Stimulated activated CD4-positive, alpha-beta T cell treated with anti-CD3 and anti-CD28 coated beads, TNF-alpha, amount 100 ng/mL, for 1 hour (primary cell): ENCODE results near the gene UBE4B.
"Not testable (repeated sequence)": the region's sequence is repeated elsewhere in the genome, so short reads cannot be mapped to it uniquely, and the experiment has no call there.

Source experiments
- DNase-seq, 3 donors: peaks; one replicate each; pipeline ENCODE4 v3.0.0-alpha.2; 2020; ENCODE audit warnings: low read depth in 3 of 3, low spot score in 1 of 3

Gene UBE4B

DNA sequence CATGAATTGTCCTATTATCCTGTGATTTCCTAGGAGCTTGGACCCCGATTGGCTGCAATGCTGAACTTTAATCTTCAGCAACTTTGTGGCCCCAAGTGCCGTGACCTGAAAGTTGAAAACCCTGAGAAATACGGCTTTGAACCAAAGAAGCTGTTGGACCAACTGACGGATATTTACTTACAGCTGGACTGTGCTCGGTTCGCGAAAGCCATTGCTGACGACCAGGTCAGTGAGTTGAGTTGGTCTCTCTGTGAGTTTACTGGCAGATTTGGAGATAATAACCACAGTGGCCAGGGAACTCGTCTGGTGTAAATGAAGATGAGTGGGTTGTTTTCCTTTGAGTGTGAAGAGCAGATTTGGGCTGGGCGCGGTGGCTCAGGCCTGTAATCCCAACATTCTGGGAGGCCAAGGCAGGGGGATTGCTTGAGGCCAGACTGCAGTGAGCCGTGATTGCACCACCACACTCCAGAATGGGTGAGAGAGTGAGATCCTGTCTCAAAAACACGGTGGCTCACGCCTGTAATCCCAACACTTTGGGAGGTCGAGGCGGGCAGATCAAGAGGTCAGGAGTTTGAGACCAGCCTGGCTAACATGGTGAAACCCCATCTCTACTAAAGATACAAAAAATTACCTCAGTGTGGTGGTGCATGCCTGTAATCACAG lies 138.5 kb downstream of the UBE4B start:
- DNase-seq: no peak

DNA sequence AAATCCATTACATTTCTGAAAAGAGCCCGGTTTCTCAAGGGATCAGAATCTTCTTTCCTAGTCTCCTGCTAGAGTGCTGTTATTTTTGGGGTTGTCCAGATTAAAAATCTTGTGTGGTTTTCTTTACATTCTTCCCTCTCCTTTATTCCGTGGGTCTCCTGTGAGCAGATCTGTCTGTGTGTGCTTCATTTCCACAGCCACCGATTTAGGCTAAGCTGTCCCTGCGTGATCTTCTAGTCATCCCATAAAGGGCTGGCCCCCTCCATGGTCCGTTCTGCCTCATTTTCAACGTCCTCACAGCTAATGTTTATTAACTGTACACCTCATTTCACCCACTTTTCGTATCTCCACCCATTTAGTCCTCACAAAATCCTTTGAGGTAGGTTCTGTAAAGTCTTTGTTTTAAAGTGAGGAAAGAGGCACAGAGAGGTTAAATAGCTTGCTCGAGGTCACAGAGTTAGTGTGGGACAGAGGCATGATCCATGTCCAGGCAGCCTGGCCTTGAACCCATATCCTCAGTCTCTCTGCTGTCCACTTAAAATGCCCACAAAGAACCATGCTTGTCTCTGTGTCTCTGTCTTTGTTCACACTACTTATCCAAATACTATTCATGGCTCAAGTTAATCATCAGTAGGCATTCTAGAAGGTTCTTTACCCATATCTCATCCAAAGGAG lies 139.4 kb downstream of the UBE4B start:
- DNase-seq: no peak

DNA sequence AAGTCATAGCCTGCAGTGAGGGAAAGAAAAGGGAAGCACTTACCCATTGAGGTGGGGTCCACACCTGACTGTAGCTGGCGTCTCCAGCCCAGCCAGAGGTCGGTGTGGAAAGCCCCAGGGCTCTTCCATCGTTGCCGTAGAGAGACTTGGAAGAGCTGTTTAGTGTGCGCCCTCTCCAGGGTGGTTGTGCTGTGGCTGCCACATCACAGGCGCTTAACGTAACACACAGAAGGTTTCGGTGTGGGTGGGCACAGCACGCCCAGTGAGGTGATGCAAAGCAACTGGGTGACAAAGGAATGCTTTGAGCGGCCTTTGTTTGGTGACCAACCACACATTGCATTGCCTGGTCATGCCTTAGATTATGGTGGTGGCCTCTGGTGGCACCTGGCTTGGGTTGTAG lies 140.8 kb downstream of the UBE4B start:
- DNase-seq: no peak

DNA sequence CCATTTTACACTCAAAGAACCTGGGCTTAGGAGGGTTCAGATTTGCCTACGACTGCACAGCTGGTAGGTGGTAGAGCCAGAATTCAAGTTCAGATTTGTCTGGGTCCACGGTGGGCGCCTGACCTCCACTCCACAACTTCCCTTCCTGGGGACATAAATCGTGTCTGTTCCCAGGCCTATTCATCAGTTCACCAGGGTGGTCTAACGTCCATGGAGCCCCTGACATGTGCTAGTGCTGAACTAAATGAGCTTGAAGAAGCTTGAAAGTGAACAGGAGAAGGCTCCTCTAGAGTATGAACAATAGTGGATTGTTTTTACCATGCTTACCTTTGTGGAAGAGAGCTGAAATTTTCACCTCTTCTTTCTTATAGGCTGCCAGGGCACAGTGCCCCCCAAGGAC lies 145.1 kb downstream of the UBE4B start:
- no peak for DNase-seq

DNA sequence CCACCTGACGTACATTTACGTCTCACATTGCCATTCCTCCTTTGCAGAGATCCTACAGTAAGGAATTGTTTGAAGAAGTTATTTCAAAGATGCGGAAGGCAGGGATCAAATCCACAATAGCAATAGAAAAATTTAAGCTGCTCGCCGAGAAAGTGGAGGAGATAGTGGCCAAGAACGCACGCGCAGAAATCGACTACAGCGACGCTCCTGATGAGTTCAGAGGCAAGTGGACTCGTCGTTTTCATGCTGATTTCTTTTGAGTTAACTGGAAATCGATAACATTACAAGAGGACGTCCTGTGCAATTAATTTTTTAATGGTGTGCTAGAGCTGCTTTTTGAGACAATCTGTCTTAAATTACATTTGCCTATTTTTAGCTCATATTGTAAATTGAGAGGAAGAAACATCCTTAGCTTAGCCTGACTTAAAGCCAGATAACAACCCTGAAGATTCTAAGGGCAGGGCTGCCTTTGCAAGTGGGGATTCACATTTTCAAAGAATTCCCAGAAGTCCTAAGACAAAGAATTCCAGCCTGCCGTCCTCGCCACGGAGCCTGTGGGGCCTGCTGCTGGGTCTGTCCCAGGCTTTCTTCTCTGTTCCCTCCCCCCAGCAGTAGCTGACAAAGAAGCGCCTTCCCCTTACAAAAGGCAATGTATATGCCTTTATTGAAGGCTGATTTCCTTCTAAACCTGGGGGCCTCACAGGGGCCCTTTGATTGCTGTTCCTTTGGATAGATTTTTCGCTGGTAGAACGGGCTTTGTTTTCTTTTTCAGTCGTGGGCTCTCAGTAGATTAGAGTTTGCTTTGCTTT lies 146.0 kb downstream of the UBE4B start:
- DNase-seq: no peak

DNA sequence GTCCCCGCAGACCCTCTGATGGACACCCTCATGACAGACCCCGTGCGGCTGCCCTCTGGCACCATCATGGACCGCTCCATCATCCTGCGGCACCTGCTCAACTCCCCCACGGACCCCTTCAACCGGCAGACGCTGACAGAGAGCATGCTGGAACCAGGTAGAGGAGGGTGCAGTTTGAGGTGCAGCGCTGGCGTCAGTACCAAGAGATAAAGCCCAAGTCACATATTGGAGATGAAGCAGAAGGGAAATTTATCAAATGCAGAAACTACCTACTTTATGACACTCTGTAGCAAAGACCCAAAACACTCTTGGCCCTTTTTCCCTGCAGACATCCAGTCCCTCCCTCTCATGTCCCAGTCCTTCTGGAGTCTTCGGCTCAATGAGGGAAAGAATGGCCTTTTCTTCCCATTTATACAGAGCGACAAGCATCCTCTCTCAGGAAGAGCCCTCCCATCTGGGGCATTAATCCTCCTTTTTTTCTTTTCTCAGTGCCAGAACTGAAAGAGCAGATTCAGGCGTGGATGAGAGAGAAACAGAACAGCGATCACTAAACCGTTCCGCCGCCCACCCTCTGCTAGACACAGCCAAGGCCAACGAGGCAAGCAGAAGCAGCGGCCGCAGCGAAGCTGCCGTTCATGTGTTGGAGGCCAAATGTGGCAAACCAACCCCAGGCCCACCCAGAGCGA lies 146.8 kb downstream of the UBE4B start:
- DNase-seq: no peak

DNA sequence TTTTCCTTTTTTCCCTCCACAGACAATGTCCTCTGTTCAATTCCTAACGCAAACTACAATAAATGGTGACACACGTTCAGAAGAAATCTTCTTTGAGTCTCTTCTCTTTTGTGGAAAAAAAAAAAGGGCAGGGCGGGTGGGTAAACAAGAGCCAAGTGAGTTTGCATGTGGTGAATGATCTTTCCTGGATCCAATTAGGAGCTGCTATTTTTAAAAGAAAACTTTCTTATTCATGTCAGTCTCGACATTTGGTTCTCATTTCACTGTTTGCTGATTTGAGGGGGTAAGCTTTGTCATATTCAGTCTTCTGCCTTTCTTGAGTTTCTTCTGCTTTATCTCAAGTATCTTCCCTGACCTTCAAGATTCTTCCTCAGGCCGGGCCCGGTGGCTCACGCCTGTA lies 148.4 kb downstream of the UBE4B start:
- no peak for DNase-seq

DNA sequence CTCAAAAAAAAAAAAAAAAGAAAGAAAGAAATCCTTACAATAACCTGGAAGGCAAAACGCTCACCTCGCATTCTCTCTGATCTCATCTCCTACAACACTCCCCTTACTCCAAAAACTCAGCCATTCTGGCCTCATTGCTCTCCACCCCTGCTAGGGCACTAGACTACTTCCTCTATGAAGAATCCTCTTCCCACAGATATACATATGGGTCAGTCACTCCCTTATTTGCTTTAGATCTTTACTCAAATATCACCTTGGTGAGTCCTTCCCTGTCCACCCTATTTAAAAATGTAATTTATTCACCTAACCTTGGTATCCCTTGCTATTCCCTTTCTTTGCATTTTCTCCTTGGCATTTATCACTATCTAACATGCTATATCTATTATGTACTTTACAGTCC lies 153.0 kb downstream of the UBE4B start:
- no peak for DNase-seq

DNA sequence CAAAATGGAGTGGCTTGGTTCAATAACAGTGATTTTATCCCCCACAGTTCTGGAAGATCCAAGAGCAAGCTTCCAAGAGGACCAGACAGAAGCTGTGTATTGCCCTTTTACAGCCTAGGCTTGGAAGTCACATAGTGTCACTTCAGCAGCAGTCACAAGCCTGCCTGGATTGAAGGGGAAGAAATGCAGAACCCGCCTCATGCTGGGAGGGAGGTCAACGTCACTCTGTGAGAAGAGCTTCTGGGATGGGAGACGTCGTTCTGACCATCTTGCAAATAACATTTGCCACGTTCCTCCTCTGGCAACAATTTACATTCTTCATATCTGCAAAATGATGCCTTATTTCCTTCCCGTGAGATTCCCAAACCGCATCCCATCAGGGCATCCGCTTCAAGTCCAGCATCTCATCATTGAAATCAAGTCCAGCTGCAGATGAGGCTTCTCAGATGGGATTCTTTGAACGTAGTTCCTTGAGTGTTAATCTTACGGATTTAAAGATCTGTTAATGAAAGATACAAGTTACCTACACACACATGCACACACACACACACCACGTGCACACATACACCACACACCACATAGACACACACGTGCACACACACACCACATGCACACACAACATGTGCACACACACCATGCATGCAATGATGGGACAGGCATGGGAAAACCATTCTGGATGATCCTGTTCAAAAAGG lies 153.7 kb downstream of the UBE4B start:
- DNase-seq: no peak

DNA sequence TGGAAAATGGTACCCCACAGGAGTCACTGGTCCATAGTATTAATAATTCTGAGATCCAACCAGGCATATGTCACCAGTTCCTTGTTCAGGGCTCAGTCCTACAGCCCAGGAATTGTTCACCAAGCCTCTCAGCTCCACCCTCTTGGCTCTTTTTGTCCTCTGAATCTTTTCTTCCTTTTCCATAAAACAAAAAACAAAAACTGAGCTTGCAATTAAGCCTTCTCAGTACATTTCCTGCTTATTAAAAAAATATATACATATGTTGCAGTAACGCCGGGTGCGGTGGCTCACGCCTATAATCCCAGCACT lies 154.2 kb downstream of the UBE4B start:
- no peak for DNase-seq

DNA sequence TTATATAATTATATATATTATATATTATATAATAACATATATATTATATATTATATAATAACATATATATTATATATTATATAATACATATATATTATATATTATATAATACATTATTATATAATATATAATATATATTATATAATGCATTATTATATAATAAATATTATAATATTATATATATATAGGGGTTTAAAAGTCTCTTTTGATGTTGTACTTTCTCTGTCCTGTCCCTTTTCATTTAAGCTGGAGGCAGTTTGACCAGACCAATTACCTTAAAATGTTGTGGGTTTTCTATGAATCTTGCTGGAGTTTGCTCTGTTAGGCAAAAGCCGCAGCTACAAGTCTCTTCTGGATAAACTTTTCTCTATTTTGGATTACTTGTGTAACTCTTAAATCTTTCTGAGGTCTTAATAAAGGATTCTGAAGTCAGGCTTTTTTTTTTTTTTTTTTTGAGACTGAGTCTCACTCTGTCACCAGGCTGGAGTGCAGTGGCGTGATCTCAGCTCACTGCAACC lies 155.4 kb downstream of the UBE4B start:
- DNase-seq: no peak

DNA sequence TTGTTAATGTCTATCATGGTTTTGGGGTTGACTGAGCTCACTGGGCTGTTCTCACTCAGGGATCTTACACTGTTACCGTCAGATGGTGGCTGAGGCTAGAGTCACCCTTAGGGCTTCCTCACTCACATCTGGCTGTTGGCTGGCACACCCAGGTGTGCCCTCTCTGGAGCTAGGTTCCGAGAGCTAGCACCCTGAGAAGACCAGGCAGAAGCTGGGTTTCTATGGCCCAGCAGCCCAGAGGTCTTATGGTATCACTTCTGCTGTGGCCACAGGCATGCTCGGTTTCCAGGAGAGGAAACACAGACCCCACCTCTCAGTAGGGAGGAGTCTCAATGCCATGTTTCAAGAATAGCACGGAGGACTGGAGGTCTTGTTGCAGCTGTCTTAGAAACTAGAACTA lies 156.9 kb downstream of the UBE4B start:
- DNase-seq: no peak

DNA sequence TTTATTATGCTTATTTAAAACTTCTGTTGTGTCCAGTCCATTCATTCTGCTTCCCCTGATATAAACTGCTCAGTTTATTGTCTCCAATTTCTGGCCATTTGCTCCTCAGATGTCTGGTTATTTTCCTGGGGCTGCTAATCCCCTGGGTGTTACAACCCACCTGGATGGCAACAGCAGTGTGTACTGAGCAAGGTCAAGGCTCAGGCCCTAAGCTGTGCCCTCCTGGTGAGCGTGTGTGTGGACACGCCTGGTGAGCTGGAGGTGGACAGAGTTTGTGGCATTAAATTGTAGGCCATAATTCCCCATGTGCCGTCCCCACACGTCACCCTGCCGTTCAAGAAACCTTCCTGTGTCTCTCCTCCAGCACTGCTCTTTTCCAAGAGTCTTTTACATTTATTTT lies 159.5 kb downstream of the UBE4B start:
- DNase-seq: no peak

DNA sequence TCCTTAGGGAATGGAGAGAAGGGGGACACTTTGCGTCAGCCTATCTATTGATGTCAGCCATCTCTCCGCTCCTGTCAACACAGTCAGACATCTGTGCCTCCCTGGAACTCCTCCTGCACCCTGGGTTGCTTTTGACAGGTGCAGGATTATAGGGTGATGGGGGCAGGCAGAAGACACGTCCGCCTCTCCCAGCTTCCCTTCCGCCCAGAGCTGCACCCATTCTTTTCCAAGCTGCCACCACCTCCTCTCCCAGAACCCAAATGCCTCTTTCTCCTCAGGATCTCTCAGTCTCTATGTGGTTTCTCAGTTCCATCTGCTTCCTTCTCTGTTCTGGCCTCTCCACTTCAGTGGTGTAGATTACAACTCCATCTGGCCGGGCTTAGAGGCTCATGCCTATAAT lies 160.5 kb downstream of the UBE4B start:
- no peak for DNase-seq

DNA sequence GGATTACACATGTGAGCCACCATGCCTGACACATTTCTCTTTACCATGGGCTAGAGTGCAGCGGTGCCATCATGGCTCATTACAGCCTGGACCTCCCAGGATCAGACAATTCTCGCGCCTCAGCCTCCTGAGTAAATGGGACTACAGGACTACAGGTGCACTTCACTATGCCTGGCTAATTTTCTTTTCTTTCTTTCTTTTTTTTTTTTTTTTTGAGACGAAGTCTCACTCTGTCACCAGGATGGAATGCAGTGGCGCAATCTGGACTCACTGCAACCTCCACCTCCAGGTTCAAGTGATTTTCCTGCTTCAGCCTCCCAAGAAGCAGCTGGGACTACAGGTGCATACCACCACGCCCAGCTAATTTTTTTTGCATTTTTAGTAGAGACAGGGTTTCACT lies 162.8 kb downstream of the UBE4B start:
- DNase-seq: no peak

DNA sequence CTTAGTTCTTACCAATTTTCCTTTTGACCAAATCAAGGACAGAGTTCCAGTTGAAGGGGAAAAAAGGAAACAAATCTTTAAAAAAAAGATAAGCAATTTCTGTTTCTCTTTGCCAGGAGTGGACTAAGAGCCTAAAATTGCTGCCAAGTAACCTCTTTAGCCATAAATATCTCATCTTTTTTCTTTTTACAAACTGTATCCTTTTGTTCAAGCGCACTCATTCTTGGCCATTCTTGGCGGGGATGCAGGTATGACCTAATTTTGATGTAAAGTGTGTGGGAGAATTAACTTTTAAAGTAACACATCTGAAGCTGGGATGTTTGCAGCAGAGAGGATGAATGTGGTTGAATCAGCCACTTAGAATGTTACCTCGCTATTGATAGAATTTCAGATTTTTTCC lies 164.2 kb downstream of the UBE4B start:
- DNase-seq: no peak

DNA sequence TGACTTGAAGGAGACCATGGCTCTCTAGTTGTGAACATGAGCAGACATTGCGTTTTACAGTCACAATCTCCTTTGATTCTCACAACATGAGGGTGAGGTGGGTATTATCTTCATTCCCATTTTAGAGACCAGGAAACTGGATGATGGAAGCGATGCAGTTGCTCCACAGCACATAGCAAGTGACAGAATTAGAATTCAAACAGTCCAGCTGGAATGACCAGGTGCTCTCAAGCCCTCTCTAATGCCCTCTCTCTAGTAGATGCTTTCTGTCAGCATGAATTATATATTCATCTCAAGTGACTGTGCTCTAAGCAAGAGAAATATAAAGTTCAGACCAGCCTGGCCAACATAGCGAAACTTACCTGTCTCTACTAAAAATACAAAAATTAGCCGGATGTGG lies 167.9 kb downstream of the UBE4B start:
- DNase-seq: no peak

DNA sequence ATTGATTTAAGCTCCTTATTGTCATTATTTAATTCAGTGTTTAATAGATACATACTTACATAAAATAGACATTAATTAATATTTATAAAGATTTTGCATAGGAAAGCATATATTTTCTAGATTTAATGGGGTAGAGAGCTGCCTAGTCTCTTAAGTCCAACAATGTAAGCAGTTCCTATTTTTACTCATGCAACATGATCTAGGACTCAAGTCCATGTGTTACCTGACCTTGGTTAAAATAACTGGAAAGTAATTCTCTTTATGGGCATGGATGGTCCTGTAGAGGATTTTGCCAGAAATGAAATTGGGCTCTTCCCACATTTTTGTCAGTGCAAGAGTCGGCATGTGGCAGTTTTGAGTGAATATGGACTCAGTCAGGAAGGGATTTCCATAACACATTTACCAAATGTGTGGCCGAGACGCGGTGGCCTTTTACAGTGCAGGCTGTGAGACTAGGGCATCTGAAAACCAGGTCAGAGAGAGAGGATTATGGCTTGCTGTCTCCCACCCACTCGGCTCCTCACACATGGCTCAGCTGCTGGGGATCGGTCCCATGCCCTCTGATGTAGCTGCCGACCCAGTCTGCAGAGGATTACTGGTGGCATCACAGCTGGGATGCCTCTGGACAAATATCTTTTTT lies 171.4 kb downstream of the UBE4B start:
- no peak for DNase-seq

DNA sequence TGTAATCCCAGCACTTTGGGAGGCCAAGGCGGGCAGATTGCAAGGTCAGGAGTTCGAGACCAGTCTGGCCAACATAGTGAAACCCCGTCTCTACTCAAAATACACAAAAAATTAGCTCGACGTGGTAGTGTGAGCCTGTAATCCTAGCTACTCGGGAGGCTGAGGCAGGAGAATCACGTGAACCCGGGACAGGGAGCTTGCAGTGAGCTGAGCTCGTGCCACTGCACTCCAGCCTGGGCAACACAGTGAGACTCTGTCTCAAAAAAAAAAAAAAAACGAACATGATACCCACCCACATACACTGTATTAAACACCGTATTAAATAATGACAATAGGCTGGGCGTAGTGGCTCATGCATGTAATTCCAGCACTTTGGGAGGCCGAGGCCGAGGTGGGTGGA lies 172.4 kb downstream of the UBE4B start:
- DNase-seq: not testable (repeated sequence)

DNA sequence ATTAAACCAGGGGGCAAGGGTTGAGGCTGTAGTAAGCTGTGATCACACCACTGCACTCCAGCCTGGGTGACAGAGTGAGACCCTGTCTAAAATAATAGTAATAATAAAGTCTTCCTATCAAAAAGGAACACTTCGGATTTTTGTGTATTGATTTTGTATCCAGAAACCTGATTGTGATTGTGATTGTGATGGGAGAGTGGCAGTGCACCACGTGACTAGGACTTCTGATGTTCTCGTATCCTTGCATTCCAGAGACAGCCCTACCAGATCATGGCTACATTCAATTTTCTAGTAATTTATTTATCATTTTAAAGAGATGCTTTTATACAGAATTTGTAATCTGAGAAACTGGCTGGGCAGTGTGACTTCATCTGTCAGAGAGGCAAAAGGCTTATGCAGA lies 175.1 kb downstream of the UBE4B start:
- no peak for DNase-seq

DNA sequence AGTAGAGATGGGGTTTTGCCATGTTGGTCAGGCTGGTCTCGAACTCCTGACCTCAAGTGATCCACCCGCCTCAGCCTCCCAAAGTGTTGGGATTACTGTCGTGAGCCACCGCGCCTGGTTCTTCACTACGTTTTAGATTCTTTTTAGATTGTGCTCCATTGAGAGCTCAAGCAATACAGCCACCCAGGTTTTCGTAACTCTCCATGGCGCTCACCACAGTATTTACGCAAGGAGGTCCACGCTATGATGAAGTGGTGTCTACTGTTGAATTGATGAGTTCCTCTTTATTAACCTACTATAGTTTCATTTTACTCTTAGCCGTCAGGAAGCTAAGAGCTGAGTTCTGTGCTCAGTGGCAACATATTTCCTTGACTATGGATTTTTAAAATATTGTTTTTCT lies 175.8 kb downstream of the UBE4B start:
- no peak for DNase-seq
